ENCODE data around the gene CDC42BPG. TPM values are rescaled to one million over a fixed set of nuclear protein-coding genes. Genes with fewer than 3 reads are reported as not detected.

CDC42BPG gene
- total and polyA plus RNA-seq, 2 of the 8 experiments (the other 6 are each of a cell fraction or from before 2014, with no cell fraction given) = 3.7 to 10.6 TPM

GRCh38 chr11:64784813-64785581 is 59.5 kb downstream of the CDC42BPG start (continued):
- TF ChIP-seq CBX5 (IDR thresholded peaks at IDR 0.05; ENCODE audit: low read depth, low read length) (no peak), ZNF274 (IDR thresholded peaks at IDR 0.05; ENCODE audit: borderline replicate concordance, extremely low read depth, low read length) (no peak), YY1 (IDR thresholded peaks at IDR 0.05; ENCODE audit: low read depth, low read length) (no peak), SUZ12 (IDR thresholded peaks at IDR 0.05; ENCODE audit: low read length) (no peak), EGR1 (IDR thresholded peaks at IDR 0.05; ENCODE audit: borderline replicate concordance, low read depth, low read length) (no peak), ATF2 (IDR thresholded peaks at IDR 0.05; ENCODE audit: low read length) (no peak)
